Endothelial cell of umbilical vein (primary cell): ENCODE measurements around the gene KRT33B.

Experiments
- EZH2 ChIP-seq: IDR thresholded peaks from 2 replicates; pipeline ENCODE4 v1.6.1; 2012; ENCODE audit warnings: borderline replicate concordance, low read depth, mild to moderate bottlenecking, moderate library complexity, low read length, inconsistent platforms; ENCODE audit not compliant: severe bottlenecking
- TF ChIP-seq, protein P1 (sequence below), 2 donors: IDR thresholded peaks; 1 replicate in 1 of 2; 2 replicates in 1 of 2; pipeline ENCODE4 v1.5.1; 2011; ENCODE audit warnings: low read length in 2 of 2, mild to moderate bottlenecking in 2 of 2, moderate library complexity in 2 of 2, control low read depth in 1 of 2, inconsistent platforms in 1 of 2, low read depth in 1 of 2; ENCODE audit not compliant: insufficient read depth in 1 of 2; ENCODE audit errors: extremely low read depth in 1 of 2

DNA sequence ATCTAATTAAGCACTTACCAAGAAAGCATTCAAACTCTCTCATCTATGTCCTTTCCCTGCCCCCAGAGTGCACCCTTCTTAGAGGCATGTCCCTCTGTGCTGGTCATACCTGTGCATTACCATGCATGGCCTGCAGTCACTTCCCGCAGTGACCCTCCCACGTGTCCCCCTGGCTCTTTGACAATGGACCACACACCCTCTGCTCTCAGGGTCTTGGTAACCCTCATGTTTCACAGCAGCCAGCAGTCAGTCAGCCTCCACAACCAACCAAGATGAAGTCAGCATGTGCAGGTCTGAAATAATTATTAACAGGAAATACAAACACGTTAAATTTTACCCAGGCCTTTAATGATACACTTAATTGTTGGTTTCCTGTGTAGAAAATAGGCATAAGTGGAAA is 29.1 kb downstream of the KRT33B start:
- TF ChIP-seq, protein P1, sequence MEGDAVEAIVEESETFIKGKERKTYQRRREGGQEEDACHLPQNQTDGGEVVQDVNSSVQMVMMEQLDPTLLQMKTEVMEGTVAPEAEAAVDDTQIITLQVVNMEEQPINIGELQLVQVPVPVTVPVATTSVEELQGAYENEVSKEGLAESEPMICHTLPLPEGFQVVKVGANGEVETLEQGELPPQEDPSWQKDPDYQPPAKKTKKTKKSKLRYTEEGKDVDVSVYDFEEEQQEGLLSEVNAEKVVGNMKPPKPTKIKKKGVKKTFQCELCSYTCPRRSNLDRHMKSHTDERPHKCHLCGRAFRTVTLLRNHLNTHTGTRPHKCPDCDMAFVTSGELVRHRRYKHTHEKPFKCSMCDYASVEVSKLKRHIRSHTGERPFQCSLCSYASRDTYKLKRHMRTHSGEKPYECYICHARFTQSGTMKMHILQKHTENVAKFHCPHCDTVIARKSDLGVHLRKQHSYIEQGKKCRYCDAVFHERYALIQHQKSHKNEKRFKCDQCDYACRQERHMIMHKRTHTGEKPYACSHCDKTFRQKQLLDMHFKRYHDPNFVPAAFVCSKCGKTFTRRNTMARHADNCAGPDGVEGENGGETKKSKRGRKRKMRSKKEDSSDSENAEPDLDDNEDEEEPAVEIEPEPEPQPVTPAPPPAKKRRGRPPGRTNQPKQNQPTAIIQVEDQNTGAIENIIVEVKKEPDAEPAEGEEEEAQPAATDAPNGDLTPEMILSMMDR (IDR thresholded peaks at IDR 0.05; ENCODE audit: extremely low read depth in 1 of 2, insufficient read depth in 1 of 2, low read depth in 1 of 2, low read length in 2 of 2) = no peak
- TF ChIP-seq EZH2 = no peak
